GM23338 (cell line): Measurements from ENCODE around the gene SYT15. TPM values are rescaled to one million over a fixed set of nuclear protein-coding genes. Genes with fewer than 3 reads are reported as not detected.

Experiments
- ATAC-seq: fragments of 200-7000 bp; cut with Tn5 transposase; 3 replicates; pipeline ENCODE4 v1.9.1; 2020
- DNase-seq: peaks from one replicate; pipeline ENCODE4 v3.0.0-alpha.2; 2015; ENCODE audit warnings: low spot score
- H2AFZ ChIP-seq: fragments of 200-600 bp; sonication (generic); 2 replicates; pipeline ENCODE4 v1.8.0; 2016; ENCODE audit warnings: antibody characterized with exemption, mild to moderate bottlenecking, moderate library complexity
- H3F3A ChIP-seq: fragments of 200-600 bp; sonication (generic); replicated peaks from 2 replicates; pipeline ENCODE4 v1.8.0; 2017; ENCODE audit warnings: antibody characterized with exemption, mixed run types, low read depth
- H3K27ac ChIP-seq: fragments of 200-600 bp; sonication (generic); 2 replicates; pipeline ENCODE4 v1.6.1; 2016; ENCODE audit warnings: low read depth
- H3K27me3 ChIP-seq: fragments of 200-600 bp; sonication (generic); 2 replicates; pipeline ENCODE4 v1.8.0; 2016; ENCODE audit warnings: mild to moderate bottlenecking, mixed run types, moderate library complexity; ENCODE audit not compliant: insufficient read depth
- H3K36me3 ChIP-seq: fragments of 200-600 bp; sonication (generic); 2 replicates; pipeline ENCODE4 v1.8.0; 2016; ENCODE audit warnings: mild to moderate bottlenecking; ENCODE audit not compliant: insufficient read depth
- H3K4me1 ChIP-seq: fragments of 200-600 bp; sonication (generic); 2 replicates; pipeline ENCODE4 v1.8.0; 2016; ENCODE audit warnings: mild to moderate bottlenecking, moderate library complexity; ENCODE audit not compliant: insufficient read depth
- H3K4me2 ChIP-seq: fragments of 200-600 bp; sonication (generic); 2 replicates; pipeline ENCODE4 v1.7.1; 2017; ENCODE audit warnings: mixed run types
- H3K4me3 ChIP-seq: fragments of 200-600 bp; sonication (generic); 2 replicates; pipeline ENCODE4 v1.6.1; 2016; ENCODE audit warnings: mixed run types
- H3K79me2 ChIP-seq: fragments of 200-600 bp; sonication (generic); replicated peaks from 2 replicates; pipeline ENCODE4 v1.8.0; 2017; ENCODE audit warnings: mild to moderate bottlenecking; ENCODE audit not compliant: insufficient read depth
- H3K9me2 ChIP-seq: fragments of 200-600 bp; sonication (generic); 2 replicates; pipeline ENCODE4 v1.8.0; 2017; ENCODE audit not compliant: insufficient read depth
- H4K20me1 ChIP-seq: fragments of 200-600 bp; sonication (generic); replicated peaks from 2 replicates; pipeline ENCODE4 v1.8.0; 2017; ENCODE audit warnings: mild to moderate bottlenecking; ENCODE audit not compliant: insufficient read depth
- H3K27ac Mint-ChIP-seq: 2 replicates; pipeline ENCODE4 v1.8.0; 2020; ENCODE audit warnings: inconsistent platforms, mild to moderate bottlenecking, moderate library complexity, mixed read lengths
- H3K27me3 Mint-ChIP-seq: 3 replicates; pipeline ENCODE4 v1.8.0; 2022; ENCODE audit warnings: low read depth, mild to moderate bottlenecking, moderate library complexity, mixed read lengths, inconsistent platforms; ENCODE audit not compliant: insufficient read depth, poor library complexity
- H3K36me3 Mint-ChIP-seq: 3 replicates; pipeline ENCODE4 v1.8.0; 2021; ENCODE audit warnings: low read depth, mild to moderate bottlenecking, inconsistent platforms, moderate library complexity, mixed read lengths
- H3K4me1 Mint-ChIP-seq: 3 replicates; pipeline ENCODE4 v1.8.0; 2020; ENCODE audit warnings: mild to moderate bottlenecking, inconsistent platforms, mixed read lengths
- H3K4me3 Mint-ChIP-seq: 3 replicates; pipeline ENCODE4 v1.8.0; 2021; ENCODE audit warnings: moderate library complexity, mild to moderate bottlenecking, inconsistent platforms, mixed read lengths
- H3K9me3 Mint-ChIP-seq: 3 replicates; pipeline ENCODE4 v1.8.0; 2020; ENCODE audit warnings: moderate library complexity, mild to moderate bottlenecking, inconsistent platforms, mixed read lengths
- CREB1 ChIP-seq: fragments of 250-450 bp; sonication (Bioruptor Pico); IDR thresholded peaks from 2 replicates; pipeline ENCODE4 v1.5.0; 2020; ENCODE audit warnings: low read depth, mild to moderate bottlenecking, moderate library complexity
- CTCF ChIP-seq, 2 experiments: fragments of 200-600 bp in 1 of 2; sonication (generic) in 1 of 2; conservative IDR thresholded peaks; 2 replicates each; pipeline versions ENCODE4 v1.5.1 to v1.6.1; 2016 to 2017; ENCODE audit warnings: antibody characterized with exemption in 2 of 2, low read depth in 2 of 2, mild to moderate bottlenecking in 2 of 2, moderate library complexity in 1 of 2
- ETS1 ChIP-seq: IDR thresholded peaks from 2 replicates; pipeline ENCODE4 v1.6.1; 2016; ENCODE audit warnings: antibody characterized with exemption
- EZH2 ChIP-seq: fragments of 200-600 bp; sonication (generic); IDR thresholded peaks from one replicate; pipeline ENCODE4 v1.8.0; 2017; ENCODE audit warnings: antibody characterized with exemption, mild to moderate bottlenecking, low read depth; ENCODE audit not compliant: unreplicated experiment
- EZH2phosphoT487 ChIP-seq: fragments of 200-600 bp; sonication (generic); IDR thresholded peaks from one replicate; pipeline ENCODE4 v1.8.1; 2018; ENCODE audit warnings: antibody characterized with exemption; ENCODE audit not compliant: unreplicated experiment
- JUNB ChIP-seq: IDR thresholded peaks from one replicate; pipeline ENCODE4 v1.6.1; 2016; ENCODE audit warnings: antibody characterized with exemption; ENCODE audit not compliant: unreplicated experiment
- NANOG ChIP-seq: IDR thresholded peaks from 2 replicates; pipeline ENCODE4 v1.6.1; 2016; ENCODE audit warnings: antibody characterized with exemption, borderline replicate concordance
- POLR2AphosphoS5 ChIP-seq: IDR thresholded peaks from 2 replicates; pipeline ENCODE4 v1.6.1; 2016; ENCODE audit warnings: antibody characterized with exemption, low read depth
- REST ChIP-seq: IDR thresholded peaks from one replicate; pipeline ENCODE4 v1.6.1; 2018; ENCODE audit warnings: antibody characterized with exemption; ENCODE audit not compliant: unreplicated experiment
- STAT1 ChIP-seq: IDR thresholded peaks from one replicate; pipeline ENCODE4 v1.6.1; 2016; ENCODE audit warnings: antibody characterized with exemption; ENCODE audit not compliant: unreplicated experiment
- ZNF114 ChIP-seq: fragments of 250-450 bp; sonication (Bioruptor Pico); IDR thresholded peaks from 2 replicates; pipeline ENCODE4 v1.5.0; 2020; ENCODE audit warnings: mild to moderate bottlenecking, moderate library complexity
- ZNF462 ChIP-seq: fragments of 250-450 bp; sonication (Bioruptor Pico); IDR thresholded peaks from 2 replicates; pipeline ENCODE4 v1.5.0; 2020; ENCODE audit warnings: mild to moderate bottlenecking, moderate library complexity
- polyA plus RNA-seq: library from polyadenylated mRNA; unstranded; fragments of >200 nt; fragmentation: Nextera tagmentation; extraction: Ambion mirVana; gene quantifications from 2 replicates; pipeline ENCODE4 v1.2.1, GENCODE V29; 2016
- total RNA-seq: library from RNA; depleted of rRNA; stranded (reverse); fragments of >200 nt; shearing (Covaris generic); gene quantifications from 2 replicates; pipeline ENCODE4 v1.2.3, GENCODE V29; 2014

Gene SYT15
- total and polyA plus RNA-seq, 2 experiments from 2014 or later: 1.5 TPM; not detected in 1

GRCh38 chr10:46553238-46554049 lies 25.5 kb upstream of the SYT15 start:
- Mint-ChIP-seq H3K27me3 (peaks cover 15% of the 10 kb centered on the region), H3K9me3 (peaks cover 3% of the 10 kb centered on the region; the same call in 1 of the 3 replicates), H3K36me3 (peaks cover 3% of the 10 kb centered on the region; the same call in 1 of the 3 replicates), H3K4me3 (no peak overlapping the region), H3K4me1 (peaks cover 4% of the 10 kb centered on the region; the same call in 2 of the 3 replicates), H3K27ac (no peak overlapping the region)
- Histone ChIP-seq H3K79me2 (peaks cover 10% of the 10 kb centered on the region; the same call in 1 of the 2 replicates), H3F3A (0 out of 2 replicates have a peak, but pooled peaks cover 6% of the 10 kb centered on the region), H4K20me1 (peaks cover 27% of the 10 kb centered on the region), H3K4me2 (no peak overlapping the region), H3K4me1 (peaks cover 20% of the 10 kb centered on the region), H3K27ac (no peak overlapping the region), H2AFZ (no peak overlapping the region), H3K4me3 (no peak overlapping the region), H3K9me2 (peaks cover 4% of the 10 kb centered on the region; the same call in 1 of the 2 replicates), H3K27me3 (peaks cover 15% of the 10 kb centered on the region), H3K36me3 (peaks cover 5% of the 10 kb centered on the region)
- no peak for ATAC-seq
- TF ChIP-seq POLR2AphosphoS5: no peak
- no peak for TF ChIP-seq ETS1
- TF ChIP-seq JUNB: no peak
- TF ChIP-seq REST: no peak
- TF ChIP-seq CTCF (conservative IDR thresholded peaks at IDR 0.05; ENCODE audit: low read depth in 2 of 2): no peak
- TF ChIP-seq EZH2phosphoT487: no peak
- no peak for TF ChIP-seq NANOG
- TF ChIP-seq CREB1 (CRISPR knock-in tag): no peak
- no peak for TF ChIP-seq EZH2
- no peak for TF ChIP-seq ZNF114
- TF ChIP-seq ZNF462 (CRISPR knock-in tag): no peak
- no peak for TF ChIP-seq STAT1
- DNase-seq: no peak
